Loucy (cell line): ENCODE results near the gene RASD1.

Experiments used
- H2AFZ ChIP-seq: fragments of 200-600 bp; sonication (generic); 2 replicates; pipeline ENCODE4 v1.6.0; 2016; ENCODE audit warnings: antibody characterized with exemption, mild to moderate bottlenecking, low read length, moderate library complexity
- H3F3A ChIP-seq: fragments of 200-600 bp; 2 replicates; pipeline ENCODE4 v1.6.0; 2016; ENCODE audit warnings: antibody characterized with exemption, low read depth, mild to moderate bottlenecking
- H3K27me3 ChIP-seq: fragments of 200-600 bp; sonication (generic); 2 replicates; pipeline ENCODE4 v1.6.1; 2014; ENCODE audit warnings: low read length, mild to moderate bottlenecking; ENCODE audit not compliant: insufficient read depth, poor library complexity, severe bottlenecking
- H3K36me3 ChIP-seq: fragments of 200-600 bp; sonication (generic); 2 replicates; pipeline ENCODE4 v1.6.1; 2016; ENCODE audit warnings: low read length; ENCODE audit not compliant: insufficient read depth
- H3K4me1 ChIP-seq: fragments of 200-600 bp; sonication (generic); 2 replicates; pipeline ENCODE4 v1.5.1; 2014; ENCODE audit warnings: low read length, mild to moderate bottlenecking; ENCODE audit not compliant: insufficient read depth, poor library complexity, severe bottlenecking
- H3K4me2 ChIP-seq: fragments of 200-600 bp; sonication (generic); 2 replicates; pipeline ENCODE4 v1.6.0; 2014; ENCODE audit warnings: antibody characterized with exemption, low read length, low read depth, mild to moderate bottlenecking; ENCODE audit not compliant: poor library complexity, severe bottlenecking
- H3K4me3 ChIP-seq: fragments of 200-600 bp; sonication (generic); 2 replicates; pipeline ENCODE4 v1.5.1; 2014; ENCODE audit warnings: low read length, mild to moderate bottlenecking, mixed read lengths; ENCODE audit not compliant: poor library complexity, severe bottlenecking
- H3K79me2 ChIP-seq: fragments of 200-600 bp; sonication (generic); 2 replicates; pipeline ENCODE4 v1.6.1; 2014; ENCODE audit warnings: low read length; ENCODE audit not compliant: insufficient read depth
- H3K9ac ChIP-seq: fragments of 200-600 bp; sonication (generic); 2 replicates; pipeline ENCODE4 v1.6.0; 2014; ENCODE audit warnings: mild to moderate bottlenecking, low read depth, low read length, moderate library complexity; ENCODE audit not compliant: poor library complexity, severe bottlenecking
- H3K9me2 ChIP-seq: fragments of 200-600 bp; sonication (generic); replicated peaks from 2 replicates; pipeline ENCODE4 v1.6.1; 2016; ENCODE audit warnings: low read depth, low read length, mixed read lengths
- H3K9me3 ChIP-seq: fragments of 200-600 bp; sonication (generic); 2 replicates; pipeline ENCODE4 v1.6.1; 2014; ENCODE audit warnings: mild to moderate bottlenecking, antibody characterized with exemption, low read length, low read depth; ENCODE audit not compliant: insufficient read depth
- H4K20me1 ChIP-seq: fragments of 200-600 bp; sonication (generic); 2 replicates; pipeline ENCODE4 v1.6.0; 2014; ENCODE audit warnings: antibody characterized with exemption, low read length, mild to moderate bottlenecking; ENCODE audit not compliant: insufficient read depth, poor library complexity, severe bottlenecking
- EZH2phosphoT487 ChIP-seq: fragments of 200-600 bp; IDR thresholded peaks from 2 replicates; pipeline ENCODE4 v1.6.1; 2018; ENCODE audit warnings: antibody characterized with exemption, mild to moderate bottlenecking, moderate library complexity, borderline replicate concordance
- TF ChIP-seq, protein P1 (sequence below): fragments of 200-600 bp; sonication (generic); conservative IDR thresholded peaks from 2 replicates; pipeline ENCODE4 v1.5.1; 2014; ENCODE audit warnings: mild to moderate bottlenecking, antibody characterized with exemption, low read length

Gene RASD1

DNA sequence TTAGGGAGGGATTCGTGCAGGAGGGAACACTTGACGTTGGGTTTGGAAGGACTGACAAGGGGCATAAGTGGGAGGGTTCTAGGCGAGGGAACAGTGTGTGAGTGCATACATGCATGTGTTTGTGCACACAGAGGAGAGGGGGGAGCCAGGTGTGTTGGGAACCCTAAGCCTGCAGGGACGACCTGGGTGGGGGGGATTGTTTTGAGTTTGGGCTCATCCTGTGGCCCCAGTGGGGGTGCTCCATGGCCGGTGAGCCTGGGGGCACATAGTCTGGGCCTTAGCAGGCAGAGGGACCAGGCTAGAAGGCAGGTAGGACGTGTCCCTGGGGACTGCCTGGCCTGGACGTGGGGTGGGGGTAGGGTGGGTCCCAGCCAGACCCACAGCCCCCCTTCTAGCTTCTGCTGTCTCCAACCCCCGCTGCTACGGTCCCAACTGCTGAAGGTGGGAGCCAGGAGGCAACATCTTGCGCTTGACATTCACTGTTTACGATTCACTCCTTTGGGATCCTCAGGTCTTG is 11.9 kb upstream of the RASD1 start:
- TF ChIP-seq, protein P1, sequence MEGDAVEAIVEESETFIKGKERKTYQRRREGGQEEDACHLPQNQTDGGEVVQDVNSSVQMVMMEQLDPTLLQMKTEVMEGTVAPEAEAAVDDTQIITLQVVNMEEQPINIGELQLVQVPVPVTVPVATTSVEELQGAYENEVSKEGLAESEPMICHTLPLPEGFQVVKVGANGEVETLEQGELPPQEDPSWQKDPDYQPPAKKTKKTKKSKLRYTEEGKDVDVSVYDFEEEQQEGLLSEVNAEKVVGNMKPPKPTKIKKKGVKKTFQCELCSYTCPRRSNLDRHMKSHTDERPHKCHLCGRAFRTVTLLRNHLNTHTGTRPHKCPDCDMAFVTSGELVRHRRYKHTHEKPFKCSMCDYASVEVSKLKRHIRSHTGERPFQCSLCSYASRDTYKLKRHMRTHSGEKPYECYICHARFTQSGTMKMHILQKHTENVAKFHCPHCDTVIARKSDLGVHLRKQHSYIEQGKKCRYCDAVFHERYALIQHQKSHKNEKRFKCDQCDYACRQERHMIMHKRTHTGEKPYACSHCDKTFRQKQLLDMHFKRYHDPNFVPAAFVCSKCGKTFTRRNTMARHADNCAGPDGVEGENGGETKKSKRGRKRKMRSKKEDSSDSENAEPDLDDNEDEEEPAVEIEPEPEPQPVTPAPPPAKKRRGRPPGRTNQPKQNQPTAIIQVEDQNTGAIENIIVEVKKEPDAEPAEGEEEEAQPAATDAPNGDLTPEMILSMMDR = no peak
- TF ChIP-seq EZH2phosphoT487 = no peak
- no peaks in the 10 kb centered on the region for H3K36me3 ChIP-seq
- no peak overlapping the region for H2AFZ ChIP-seq
- H3K9me2 ChIP-seq = no peaks in the 10 kb centered on the region
- no peaks in the 10 kb centered on the region for H4K20me1 ChIP-seq
- H3K4me3 ChIP-seq = no peak overlapping the region
- no peak overlapping the region for H3K4me2 ChIP-seq
- no peaks in the 10 kb centered on the region for H3K9me3 ChIP-seq
- H3K27me3 ChIP-seq = no peaks in the 10 kb centered on the region
- H3K4me1 ChIP-seq = peaks cover 15% of the 10 kb centered on the region
- no peaks in the 10 kb centered on the region for H3K79me2 ChIP-seq
- H3K9ac ChIP-seq = no peak overlapping the region
- no peaks in the 10 kb centered on the region for H3F3A ChIP-seq

DNA sequence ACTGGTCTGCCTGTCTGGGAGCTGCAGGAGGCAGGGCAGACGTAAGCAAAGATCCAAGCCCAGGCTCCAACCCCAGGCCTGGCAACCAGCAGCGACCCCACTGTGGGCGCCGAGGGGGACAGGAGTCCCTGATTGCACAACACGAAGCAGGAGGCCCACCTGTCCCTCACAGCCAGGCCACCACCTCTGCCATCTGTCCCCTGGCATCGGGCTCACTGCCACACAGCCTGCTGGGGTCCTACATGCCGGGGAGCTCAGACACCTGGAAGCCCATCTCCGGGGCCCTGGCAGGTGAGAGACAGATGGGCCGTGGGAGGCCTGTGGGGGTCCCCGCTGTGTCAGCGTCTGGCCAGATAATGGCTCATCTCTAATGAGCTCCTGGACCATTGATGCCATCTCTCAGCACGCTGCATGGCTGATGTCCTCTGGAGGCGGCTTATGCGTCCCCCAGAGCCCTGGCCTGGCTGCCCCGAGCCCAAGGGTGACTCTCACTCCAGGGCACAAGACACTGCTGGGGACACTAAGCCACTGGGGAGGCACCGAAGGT is 11.3 kb upstream of the RASD1 start:
- no peaks in the 10 kb centered on the region for H4K20me1 ChIP-seq
- no peak overlapping the region for H3K4me2 ChIP-seq

DNA sequence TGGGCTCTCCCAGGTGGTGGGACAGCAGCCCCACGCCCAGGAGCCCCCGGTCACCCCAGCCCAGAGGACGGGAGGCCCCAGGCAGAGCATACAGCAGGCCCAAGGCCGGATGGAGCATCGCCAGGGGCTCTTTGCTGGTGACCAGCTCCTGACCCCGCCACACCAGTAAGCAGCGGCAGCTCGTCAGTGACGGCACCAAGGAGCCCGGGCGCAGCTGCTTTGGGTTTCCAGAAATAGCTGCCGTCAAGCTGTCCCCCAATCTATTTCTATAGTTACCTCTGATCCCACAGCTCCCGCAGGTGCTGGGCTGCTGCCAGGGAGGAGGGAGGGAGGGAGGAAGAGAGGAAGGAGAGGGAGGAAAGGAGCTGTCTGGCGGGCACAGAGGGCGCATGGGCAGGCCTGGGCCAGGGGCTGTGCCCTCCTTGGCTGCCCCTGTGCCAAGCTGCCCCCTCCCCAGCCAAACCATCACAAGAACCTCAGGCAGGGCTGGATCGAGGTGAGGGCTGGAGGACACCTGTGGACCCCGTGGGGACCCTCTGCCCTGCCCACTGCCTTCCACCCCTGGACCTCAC is 10.8 kb upstream of the RASD1 start:
- Histone ChIP-seq H3K4me1 (peaks cover 15% of the 10 kb centered on the region), H3K4me3 (no peak overlapping the region), H2AFZ (no peak overlapping the region), H3K4me2 (no peak overlapping the region), H3K27me3 (no peaks in the 10 kb centered on the region), H3K9me2 (no peaks in the 10 kb centered on the region), H3K36me3 (no peaks in the 10 kb centered on the region), H3K9ac (no peak overlapping the region), H4K20me1 (no peaks in the 10 kb centered on the region), H3K9me3 (no peaks in the 10 kb centered on the region), H3K79me2 (no peaks in the 10 kb centered on the region), H3F3A (no peaks in the 10 kb centered on the region)
- no peak for TF ChIP-seq EZH2phosphoT487
- TF ChIP-seq, protein P1 = no peak

More for the DNA sequence above, 11.3 kb upstream of the RASD1 start:
- no peaks in the 10 kb centered on the region for H3K79me2 ChIP-seq
- no peak overlapping the region for H2AFZ ChIP-seq
- no peaks in the 10 kb centered on the region for H3K27me3 ChIP-seq
- H3F3A ChIP-seq = no peaks in the 10 kb centered on the region
- H3K9me2 ChIP-seq = no peaks in the 10 kb centered on the region
- H3K36me3 ChIP-seq = no peaks in the 10 kb centered on the region
- no peak overlapping the region for H3K9ac ChIP-seq
- peaks cover 15% of the 10 kb centered on the region for H3K4me1 ChIP-seq
- H3K4me3 ChIP-seq = no peak overlapping the region
- H3K9me3 ChIP-seq = no peaks in the 10 kb centered on the region
- TF ChIP-seq, protein P1 = no peak
- TF ChIP-seq EZH2phosphoT487 = no peak
